ENCODE data around the gene OR6B2. TPM values are rescaled to one million over a fixed set of nuclear protein-coding genes. Genes with fewer than 3 reads are reported as not detected.
A peak's percentile ranks its signal among the peaks of the same experiment; 100 is the strongest.

The OR6B2 gene
- total RNA-seq, 6 experiments from 2014 or later = not detected

DNA sequence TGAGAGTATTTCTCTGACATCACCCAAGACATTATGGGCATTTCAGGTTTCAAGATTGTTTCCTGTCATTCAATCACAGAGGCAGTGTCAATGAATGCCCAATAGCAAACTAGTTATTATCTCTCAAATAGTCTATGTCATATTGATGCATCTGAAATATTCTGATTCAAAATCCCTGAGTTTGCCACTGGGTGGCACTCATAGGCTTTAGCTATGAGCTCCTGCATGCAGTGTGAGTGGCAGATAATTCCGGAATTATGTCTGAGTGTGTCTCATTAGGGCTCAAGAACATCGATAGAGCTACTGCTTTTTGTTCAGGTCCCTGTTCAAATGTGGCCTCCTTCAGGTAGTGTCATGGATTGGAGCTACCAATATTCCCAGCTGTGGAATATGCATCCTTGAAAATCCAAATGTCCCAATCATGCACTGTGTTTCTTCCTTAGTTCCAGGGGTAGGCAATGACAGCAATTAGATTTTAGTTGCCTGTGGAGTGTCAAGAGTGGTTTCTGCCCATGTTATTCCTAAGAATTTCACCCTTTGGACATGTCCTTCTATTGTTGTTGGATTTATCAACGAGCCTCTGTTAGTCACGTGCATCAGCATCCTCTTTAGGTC, 30.9 kb upstream of the OR6B2 start:
- TF ChIP-seq POLR2A (IDR thresholded peaks at IDR 0.05) = no peak
- TF ChIP-seq, protein P1, sequence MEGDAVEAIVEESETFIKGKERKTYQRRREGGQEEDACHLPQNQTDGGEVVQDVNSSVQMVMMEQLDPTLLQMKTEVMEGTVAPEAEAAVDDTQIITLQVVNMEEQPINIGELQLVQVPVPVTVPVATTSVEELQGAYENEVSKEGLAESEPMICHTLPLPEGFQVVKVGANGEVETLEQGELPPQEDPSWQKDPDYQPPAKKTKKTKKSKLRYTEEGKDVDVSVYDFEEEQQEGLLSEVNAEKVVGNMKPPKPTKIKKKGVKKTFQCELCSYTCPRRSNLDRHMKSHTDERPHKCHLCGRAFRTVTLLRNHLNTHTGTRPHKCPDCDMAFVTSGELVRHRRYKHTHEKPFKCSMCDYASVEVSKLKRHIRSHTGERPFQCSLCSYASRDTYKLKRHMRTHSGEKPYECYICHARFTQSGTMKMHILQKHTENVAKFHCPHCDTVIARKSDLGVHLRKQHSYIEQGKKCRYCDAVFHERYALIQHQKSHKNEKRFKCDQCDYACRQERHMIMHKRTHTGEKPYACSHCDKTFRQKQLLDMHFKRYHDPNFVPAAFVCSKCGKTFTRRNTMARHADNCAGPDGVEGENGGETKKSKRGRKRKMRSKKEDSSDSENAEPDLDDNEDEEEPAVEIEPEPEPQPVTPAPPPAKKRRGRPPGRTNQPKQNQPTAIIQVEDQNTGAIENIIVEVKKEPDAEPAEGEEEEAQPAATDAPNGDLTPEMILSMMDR (IDR thresholded peaks at IDR 0.05) = peak; percentile 57 to 72 (median 66)
- no peaks in the 10 kb centered on the region for H3K4me1 ChIP-seq
- H3K4me3 ChIP-seq = no peak overlapping the region
- DNase-seq (no peak), ATAC-seq (peak; percentile 79 to 87 (median 84))
- WGBS (ENCODE audit: insufficient coverage, low coverage, low lambda C conversion rate, missing lambda C conversion rate) = 39% methylated on average over 4 of the region's 4 CpGs
- no peak overlapping the region for H3K27ac ChIP-seq
- H3K9me3 ChIP-seq = no peaks in the 10 kb centered on the region
- H3K36me3 ChIP-seq = no peaks in the 10 kb centered on the region
- no peaks in the 10 kb centered on the region for H3K27me3 ChIP-seq
- intact Hi-C loops (cut with DNase I) = no loop called here

DNA sequence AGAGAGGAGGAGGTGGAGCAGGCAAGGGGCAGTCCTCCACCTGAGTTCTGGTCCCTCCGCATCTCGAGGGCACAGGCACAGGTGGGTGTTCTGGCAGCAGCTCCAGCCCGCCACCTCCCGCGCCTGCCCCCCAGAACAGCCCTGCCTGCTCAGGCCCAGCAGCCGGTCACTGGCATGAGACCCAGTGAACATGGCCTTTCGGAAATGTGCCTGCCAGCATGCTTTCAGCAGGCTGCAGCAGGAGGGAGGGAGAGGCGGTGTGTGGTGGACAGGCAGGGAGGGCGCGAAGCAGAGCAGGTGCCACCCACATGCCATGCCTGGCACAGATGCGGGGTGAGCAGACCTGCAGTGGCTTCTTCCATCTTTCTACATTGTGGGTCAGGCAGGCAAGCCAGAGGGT, 26.4 kb upstream of the OR6B2 start:
- TF ChIP-seq, protein P1 (IDR thresholded peaks at IDR 0.05) = no peak
- TF ChIP-seq POLR2A (IDR thresholded peaks at IDR 0.05) = no peak
- 64% methylated on average over 4 of the region's 11 CpGs for WGBS (ENCODE audit: insufficient coverage, low coverage, low lambda C conversion rate, missing lambda C conversion rate)
- H3K36me3 ChIP-seq = no peaks in the 10 kb centered on the region
- no peaks in the 10 kb centered on the region for H3K9me3 ChIP-seq
- DNase-seq (no peak), ATAC-seq (no peak)
- H3K4me1 ChIP-seq = no peaks in the 10 kb centered on the region
- no peak overlapping the region for H3K27ac ChIP-seq
- H3K27me3 ChIP-seq = no peaks in the 10 kb centered on the region
- intact Hi-C loops (cut with DNase I) = loop anchor here in 1 of 2 donors (5.0 kb wide), 1 partner anchor 86 kb away; the partner anchor contains the start of gene OTOS
- H3K4me3 ChIP-seq = no peak overlapping the region

DNA sequence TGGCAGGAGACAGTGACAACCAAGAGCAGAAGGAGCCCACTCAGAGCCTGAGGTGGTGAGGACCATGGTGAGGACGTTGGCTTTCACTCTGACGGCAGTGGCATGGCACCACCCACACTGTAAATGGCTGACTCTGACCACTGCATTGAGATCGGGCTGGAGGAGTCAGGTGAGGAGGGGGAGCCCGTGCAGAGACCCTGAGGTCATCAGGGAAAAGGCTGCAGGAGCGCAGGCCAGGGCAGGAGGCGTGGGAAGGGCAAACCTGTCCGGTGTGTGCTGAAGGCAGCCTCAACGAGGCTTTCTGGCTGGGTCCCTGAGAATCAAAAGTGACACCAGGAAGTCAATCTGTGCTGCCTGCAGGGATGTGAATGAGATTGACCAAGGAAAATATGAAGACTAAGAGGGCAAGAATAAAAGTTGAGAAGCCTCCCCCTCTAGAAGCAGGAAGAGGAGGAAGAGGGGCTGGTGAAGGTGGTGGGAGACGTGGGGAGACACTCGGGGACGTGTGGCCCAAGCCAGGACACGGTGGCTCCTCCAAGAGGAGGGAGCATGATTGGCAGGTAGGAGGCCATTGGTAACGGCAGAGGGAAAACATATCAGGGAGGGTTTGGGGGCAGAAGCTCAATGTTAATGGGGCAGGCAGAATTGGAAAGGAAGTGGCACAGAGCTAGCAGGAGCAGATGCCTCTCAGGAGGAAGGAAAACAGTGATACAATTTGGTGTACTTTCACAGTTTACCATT, 25.1 kb upstream of the OR6B2 start:
- Histone ChIP-seq H3K36me3 (no peaks in the 10 kb centered on the region), H3K9me3 (no peaks in the 10 kb centered on the region), H3K27ac (no peak overlapping the region), H3K4me1 (no peaks in the 10 kb centered on the region), H3K27me3 (no peaks in the 10 kb centered on the region), H3K4me3 (no peak overlapping the region)
- intact Hi-C loops (cut with DNase I) = loop anchor here in 1 of 2 donors (5.0 kb wide), 1 partner anchor 87 kb away; the partner anchor contains the start of gene OTOS
- no peak for TF ChIP-seq POLR2A (IDR thresholded peaks at IDR 0.05)
- TF ChIP-seq, protein P1 (IDR thresholded peaks at IDR 0.05) = no peak
- no peak for ATAC-seq
- no peak for DNase-seq
- 21% methylated on average over 12 of the region's 13 CpGs for WGBS (ENCODE audit: insufficient coverage, low coverage, low lambda C conversion rate, missing lambda C conversion rate)

DNA sequence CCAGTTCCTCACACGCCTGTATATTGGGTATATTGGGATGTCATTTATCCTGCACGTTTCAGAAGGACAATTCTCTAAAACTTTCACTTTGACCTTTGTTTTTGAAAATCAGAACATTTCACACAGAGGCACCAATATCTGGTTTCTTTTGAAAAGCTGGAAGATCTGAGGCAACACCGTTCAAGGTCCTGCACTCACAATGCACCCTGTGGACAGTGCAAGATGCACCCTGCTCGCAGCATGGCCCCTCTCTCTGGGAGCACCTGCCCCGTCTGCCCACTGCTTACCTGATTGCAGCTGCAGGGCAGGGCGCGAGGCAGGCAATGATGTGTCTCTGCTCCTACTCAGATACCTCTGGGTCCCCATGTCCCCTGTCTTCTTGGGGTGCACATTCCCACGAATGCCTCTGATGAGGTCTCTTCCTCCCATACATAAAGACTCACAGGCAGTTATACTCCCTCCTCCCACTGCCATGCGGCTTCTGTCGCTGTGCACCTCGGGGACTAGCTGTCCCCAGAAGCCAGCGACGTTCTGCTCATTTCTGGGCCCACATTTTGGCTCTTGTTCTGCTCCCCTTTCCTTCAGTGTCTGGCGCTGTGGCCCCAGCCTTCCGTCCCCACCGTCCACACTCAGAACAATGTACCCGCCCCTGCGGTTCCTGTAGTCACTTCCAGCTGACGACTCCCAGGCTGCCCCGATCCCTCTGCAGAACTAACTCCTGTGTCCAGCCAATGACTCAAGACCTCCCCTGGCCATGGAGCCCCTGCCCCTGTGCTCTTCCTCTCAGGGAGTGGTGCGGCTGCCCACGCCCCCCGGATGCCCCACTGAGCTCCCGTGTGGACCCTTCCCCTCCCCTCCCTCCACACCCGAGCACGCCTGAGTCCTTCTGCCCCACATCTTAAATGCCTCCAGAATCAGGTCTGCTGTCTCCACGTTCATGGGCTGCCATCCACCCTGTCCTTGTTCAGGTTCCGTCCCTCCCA, 23.2 kb upstream of the OR6B2 start, which contains the start of gene OR6B3:
Gene OR6B3, minus strand, starts transcription at position 349 of the 983 bp plus-strand sequence.
- Histone ChIP-seq H3K27me3 (no peaks in the 10 kb centered on the region), H3K4me3 (no peak within 1 kb of the TSS), H3K36me3 (no peaks in the 10 kb centered on the region), H3K9me3 (no peaks in the 10 kb centered on the region), H3K27ac (no peak within 1 kb of the TSS), H3K4me1 (no peaks in the 10 kb centered on the region)
- no peak for TF ChIP-seq POLR2A (IDR thresholded peaks at IDR 0.05)
- TF ChIP-seq, protein P1 (IDR thresholded peaks at IDR 0.05) = no peak
- 43% methylated on average over 23 of the region's 28 CpGs for WGBS (ENCODE audit: insufficient coverage, low coverage, low lambda C conversion rate, missing lambda C conversion rate)
- ATAC-seq (no peak), DNase-seq (no peak)
- intact Hi-C loops (cut with DNase I) = no loop called here

Data from right lobe of liver (tissue), 6 donors.